ENCODE data around the gene AGBL2. TPM values are rescaled to one million over a fixed set of nuclear protein-coding genes. Genes with fewer than 3 reads are reported as not detected.

AGBL2 gene
- total RNA-seq, 1 experiment from 2014 or later, result 3.0 TPM

DNA sequence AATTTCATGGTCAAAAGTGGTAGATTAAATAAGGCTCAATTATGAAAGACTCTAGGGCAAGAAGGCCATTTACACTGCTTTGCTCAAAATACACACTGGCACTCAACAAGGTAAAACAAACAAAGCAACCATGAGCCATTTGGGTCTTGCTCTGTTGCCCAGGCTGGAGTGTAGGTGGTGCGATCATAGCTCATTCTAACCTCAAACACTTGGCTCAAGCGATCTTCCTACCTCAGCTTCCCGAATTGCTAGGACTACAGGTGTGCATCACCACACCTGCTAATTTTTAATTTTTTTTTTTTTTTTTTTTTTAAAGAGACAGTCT lies 10.9 kb upstream of the AGBL2 start:
- no peak overlapping the region for H2BK20ac ChIP-seq (ENCODE audit: low read depth, low read length, poor library complexity, severe bottlenecking)
- no peak overlapping the region for H2AK5ac ChIP-seq (ENCODE audit: insufficient read length, low read length)
- no peaks in the 10 kb centered on the region for H3K79me1 ChIP-seq (ENCODE audit: insufficient read depth, low read depth, low read length, poor library complexity, severe bottlenecking)
- H3K27ac ChIP-seq (ENCODE audit: insufficient read length, low read depth, low read length), result no peak overlapping the region
- H2BK5ac ChIP-seq (ENCODE audit: insufficient read length, low read length), result no peak overlapping the region
- H3K27me3 ChIP-seq (ENCODE audit: insufficient read depth, low read length), result no peaks in the 10 kb centered on the region
- H3K4me1 ChIP-seq (ENCODE audit: insufficient read depth, low read length), result no peaks in the 10 kb centered on the region
- H3K4ac ChIP-seq (ENCODE audit: low read depth, low read length), result no peak overlapping the region
- TF ChIP-seq, protein P1, sequence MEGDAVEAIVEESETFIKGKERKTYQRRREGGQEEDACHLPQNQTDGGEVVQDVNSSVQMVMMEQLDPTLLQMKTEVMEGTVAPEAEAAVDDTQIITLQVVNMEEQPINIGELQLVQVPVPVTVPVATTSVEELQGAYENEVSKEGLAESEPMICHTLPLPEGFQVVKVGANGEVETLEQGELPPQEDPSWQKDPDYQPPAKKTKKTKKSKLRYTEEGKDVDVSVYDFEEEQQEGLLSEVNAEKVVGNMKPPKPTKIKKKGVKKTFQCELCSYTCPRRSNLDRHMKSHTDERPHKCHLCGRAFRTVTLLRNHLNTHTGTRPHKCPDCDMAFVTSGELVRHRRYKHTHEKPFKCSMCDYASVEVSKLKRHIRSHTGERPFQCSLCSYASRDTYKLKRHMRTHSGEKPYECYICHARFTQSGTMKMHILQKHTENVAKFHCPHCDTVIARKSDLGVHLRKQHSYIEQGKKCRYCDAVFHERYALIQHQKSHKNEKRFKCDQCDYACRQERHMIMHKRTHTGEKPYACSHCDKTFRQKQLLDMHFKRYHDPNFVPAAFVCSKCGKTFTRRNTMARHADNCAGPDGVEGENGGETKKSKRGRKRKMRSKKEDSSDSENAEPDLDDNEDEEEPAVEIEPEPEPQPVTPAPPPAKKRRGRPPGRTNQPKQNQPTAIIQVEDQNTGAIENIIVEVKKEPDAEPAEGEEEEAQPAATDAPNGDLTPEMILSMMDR (conservative IDR thresholded peaks at IDR 0.05), result no peak
- H3K9me3 ChIP-seq (ENCODE audit: control insufficient read depth, low read depth, low read length), result no peaks in the 10 kb centered on the region
- no peaks in the 10 kb centered on the region for H4K20me1 ChIP-seq (ENCODE audit: control insufficient read depth, insufficient read depth, insufficient read length)
- H3K23me2 ChIP-seq (ENCODE audit: insufficient read length, low read depth, low read length, poor library complexity, severe bottlenecking), result no peaks in the 10 kb centered on the region
- no peak overlapping the region for H3K18ac ChIP-seq (ENCODE audit: insufficient read length, low read depth, low read length)
- H3T11ph ChIP-seq (ENCODE audit: low read length), result no peak overlapping the region
- no peak overlapping the region for H4K91ac ChIP-seq (ENCODE audit: insufficient read length, low read depth, low read length)
- no peak overlapping the region for H2BK120ac ChIP-seq (ENCODE audit: low read depth, low read length, poor library complexity, severe bottlenecking)
- H3K4me1 Mint-ChIP-seq, result no peaks in the 10 kb centered on the region
- H3K79me2 ChIP-seq (ENCODE audit: insufficient read depth, low read length), result no peaks in the 10 kb centered on the region
- H3K4me3 Mint-ChIP-seq, result no peak overlapping the region
- no CpG with 5 or more reads among the region's 3 CpGs for WGBS (ENCODE audit: extremely low coverage, insufficient read length, low lambda C conversion rate)
- DNase-seq, result no peak
- H3K27me3 Mint-ChIP-seq (ENCODE audit: low read depth), result no peaks in the 10 kb centered on the region
- H2BK15ac ChIP-seq (ENCODE audit: low read depth, low read length), result no peak overlapping the region
- H3K36me3 Mint-ChIP-seq (ENCODE audit: insufficient read depth in 1 of 3, low read depth in 3 of 3), result peaks cover 36 to 91% (median 69%) of the 10 kb centered on the region in 3 experiments; a peak in 6 of 7 replicates
- no peak overlapping the region for H3K23ac ChIP-seq (ENCODE audit: insufficient read length, low read depth, low read length)
- no peak overlapping the region for H3K9ac ChIP-seq (ENCODE audit: extremely low read depth, insufficient read length, low read length)
- no peak overlapping the region for H2BK12ac ChIP-seq (ENCODE audit: insufficient read length, low read depth, low read length)
- no peak overlapping the region for H2AFZ ChIP-seq (ENCODE audit: low read length)
- no peaks in the 10 kb centered on the region for H3K9me3 Mint-ChIP-seq
- no peak overlapping the region for H3K14ac ChIP-seq (ENCODE audit: insufficient read depth, low read length)
- H3K27ac Mint-ChIP-seq, result peak overlapping the region in 1 of 3 experiments; percentile 41; a peak in 2 of 7 replicates
- no peak overlapping the region for H3K56ac ChIP-seq (ENCODE audit: insufficient read length, low read depth, low read length)
- no peak overlapping the region for H4K8ac ChIP-seq (replicated peaks; ENCODE audit: insufficient read length, low read depth, low read length)
- H4K5ac ChIP-seq (ENCODE audit: insufficient read length, low read depth, low read length), result no peak overlapping the region
- H3K4me2 ChIP-seq (ENCODE audit: insufficient read depth, insufficient read length, low read length), result no peak overlapping the region

All from H9 (cell line).